Activated CD8-positive, alpha-beta memory T cell treated with anti-CD3 and anti-CD28 coated beads, Interleukin-2, amount 10 ng/mL, durations not matched to agents 7 days and 5 days (primary cell): ENCODE data around the gene LDB1. TPM values are rescaled to one million over a fixed set of nuclear protein-coding genes. Genes with fewer than 3 reads are reported as not detected.

Experiments used
- ATAC-seq: fragments of 150-1000 bp; cut with Tn5 transposase; one replicate; pipeline ENCODE4 v1.10.0; 2021; ENCODE audit warnings: moderate library complexity
- CTCF ChIA-PET: fragments of 350-600 bp; sonication (Branson Sonifier 250); formaldehyde crosslinking; loops from one replicate; lab custom pipeline; 2021; ENCODE audit warnings: antibody characterized with exemption; lab: Charles Lee
- DNase-seq: peaks from one replicate; pipeline ENCODE4 v3.0.0-alpha.2; 2020
- H3K27ac Mint-ChIP-seq: one replicate; pipeline ENCODE4 v1.8.0; 2021; ENCODE audit warnings: mild to moderate bottlenecking, mixed read lengths
- H3K27me3 Mint-ChIP-seq: one replicate; pipeline ENCODE4 v1.8.0; 2021; ENCODE audit warnings: mixed read lengths
- H3K36me3 Mint-ChIP-seq: one replicate; pipeline ENCODE4 v1.8.0; 2021; ENCODE audit warnings: mild to moderate bottlenecking, mixed read lengths
- H3K4me1 Mint-ChIP-seq: one replicate; pipeline ENCODE4 v1.8.0; 2021; ENCODE audit warnings: mixed read lengths
- H3K4me3 Mint-ChIP-seq: one replicate; pipeline ENCODE4 v1.8.0; 2021; ENCODE audit warnings: mild to moderate bottlenecking, moderate library complexity, mixed read lengths
- H3K9me3 Mint-ChIP-seq: one replicate; pipeline ENCODE4 v1.8.0; 2022; ENCODE audit warnings: low read depth, mixed read lengths
- total RNA-seq, 2 experiments: library from RNA; stranded (reverse); gene quantifications; one replicate each; pipeline ENCODE4 v1.2.3, GENCODE V29; 2021

LDB1 gene
- total RNA-seq, 2 experiments from 2014 or later: 83.5 to 84.3 TPM

GRCh38 chr10:102148275-102148674 is 28.1 kb upstream of the LDB1 start:
- Mint-ChIP-seq H3K4me1 (peaks cover 19% of the 10 kb centered on the region), H3K9me3 (no peaks in the 10 kb centered on the region), H3K4me3 (no peak overlapping the region), H3K27ac (peak overlapping the region; percentile 17), H3K36me3 (peaks cover 60% of the 10 kb centered on the region), H3K27me3 (no peaks in the 10 kb centered on the region)
- CTCF ChIA-PET: interaction anchor here (1.5 to 4.0 kb wide), 2 partner anchors 16 to 21 kb away, joined by 3 to 23 read pairs; partner anchors contain the start of gene PPRC1
- no peak for ATAC-seq
- no peak for DNase-seq

- CTCF ChIA-PET: interaction anchor here (1.5 kb wide), 1 partner anchor 20 kb away, joined by 3 read pairs; no protein-coding TSS in a partner anchor
Observed at GRCh38 chr10:102147561-102147960, 27.4 kb upstream of the LDB1 start.

GRCh38 chr10:102146971-102147428 is 26.8 kb upstream of the LDB1 start:
- H3K9me3 Mint-ChIP-seq: no peaks in the 10 kb centered on the region
- CTCF ChIA-PET: interaction anchor here (0.6 kb wide), 1 partner anchor 83 kb away, joined by 3 read pairs; no protein-coding TSS in a partner anchor
- H3K4me1 Mint-ChIP-seq: peaks cover 16% of the 10 kb centered on the region
- H3K36me3 Mint-ChIP-seq: peaks cover 61% of the 10 kb centered on the region
- DNase-seq (no peak), ATAC-seq (no peak)
- peak overlapping the region; percentile 26 for H3K27ac Mint-ChIP-seq
- no peaks in the 10 kb centered on the region for H3K27me3 Mint-ChIP-seq
- H3K4me3 Mint-ChIP-seq: no peak overlapping the region

More at GRCh38 chr10:102147561-102147960, 27.4 kb upstream of the LDB1 start:
- ATAC-seq: no peak
- H3K27ac Mint-ChIP-seq: peak overlapping the region; percentile 26
- no peaks in the 10 kb centered on the region for H3K27me3 Mint-ChIP-seq
- H3K36me3 Mint-ChIP-seq: peaks cover 61% of the 10 kb centered on the region
- H3K4me1 Mint-ChIP-seq: peaks cover 16% of the 10 kb centered on the region
- H3K4me3 Mint-ChIP-seq: no peak overlapping the region
- H3K9me3 Mint-ChIP-seq: no peaks in the 10 kb centered on the region
- no peak for DNase-seq

- peaks cover 57% of the 10 kb centered on the region for H3K36me3 Mint-ChIP-seq
- no peaks in the 10 kb centered on the region for H3K27me3 Mint-ChIP-seq
- no peak overlapping the region for H3K4me3 Mint-ChIP-seq
- H3K9me3 Mint-ChIP-seq: no peaks in the 10 kb centered on the region
- H3K4me1 Mint-ChIP-seq: peaks cover 8% of the 10 kb centered on the region
- H3K27ac Mint-ChIP-seq: no peak overlapping the region
- ATAC-seq (no peak), DNase-seq (no peak)
- CTCF ChIA-PET: no interaction called here
Observed at GRCh38 chr10:102141583-102142107, 21.5 kb upstream of the LDB1 start.

- H3K9me3 Mint-ChIP-seq: no peaks in the 10 kb centered on the region
- no peak overlapping the region for H3K27ac Mint-ChIP-seq
- peaks cover 55% of the 10 kb centered on the region for H3K36me3 Mint-ChIP-seq
- peaks cover 13% of the 10 kb centered on the region for H3K4me1 Mint-ChIP-seq
- ATAC-seq (no peak), DNase-seq (no peak)
- H3K27me3 Mint-ChIP-seq: no peaks in the 10 kb centered on the region
- CTCF ChIA-PET: no interaction called here
- H3K4me3 Mint-ChIP-seq: no peak overlapping the region
Observed at GRCh38 chr10:102140913-102141540, 20.9 kb upstream of the LDB1 start.

GRCh38 chr10:102140218-102140617 is 20.1 kb upstream of the LDB1 start:
- ATAC-seq (no peak), DNase-seq (no peak)
- Mint-ChIP-seq H3K36me3 (peaks cover 54% of the 10 kb centered on the region), H3K4me3 (no peak overlapping the region), H3K9me3 (no peaks in the 10 kb centered on the region), H3K27me3 (no peaks in the 10 kb centered on the region), H3K4me1 (peaks cover 18% of the 10 kb centered on the region), H3K27ac (no peak overlapping the region)
- CTCF ChIA-PET: no interaction called here

GRCh38 chr10:102139281-102140110 is 19.3 kb upstream of the LDB1 start:
- no peaks in the 10 kb centered on the region for H3K9me3 Mint-ChIP-seq
- H3K27me3 Mint-ChIP-seq: no peaks in the 10 kb centered on the region
- ATAC-seq (no peak), DNase-seq (no peak)
- no peak overlapping the region for H3K27ac Mint-ChIP-seq
- peaks cover 55% of the 10 kb centered on the region for H3K36me3 Mint-ChIP-seq
- H3K4me1 Mint-ChIP-seq: peaks cover 24% of the 10 kb centered on the region
- no peak overlapping the region for H3K4me3 Mint-ChIP-seq
- CTCF ChIA-PET: interaction anchor here (2.1 kb wide), 1 partner anchor 91 kb away, joined by 4 read pairs; no protein-coding TSS in a partner anchor

- H3K27ac Mint-ChIP-seq: peak overlapping the region; percentile 40
- H3K4me3 Mint-ChIP-seq: no peak overlapping the region
- H3K27me3 Mint-ChIP-seq: no peaks in the 10 kb centered on the region
- no peaks in the 10 kb centered on the region for H3K9me3 Mint-ChIP-seq
- no peak for DNase-seq
- CTCF ChIA-PET: interaction anchor here (1.0 to 2.0 kb wide), 6 partner anchors 10 to 259 kb away, joined by 3 to 11 read pairs (median 3); partner anchors contain the start of genes NFKB2 and NOLC1
- H3K36me3 Mint-ChIP-seq: peaks cover 36% of the 10 kb centered on the region
- no peak for ATAC-seq
- peaks cover 38% of the 10 kb centered on the region for H3K4me1 Mint-ChIP-seq
Observed at GRCh38 chr10:102135956-102136526, 15.9 kb upstream of the LDB1 start.

- peak overlapping the region; percentile 93 for H3K4me3 Mint-ChIP-seq
Observed at GRCh38 chr10:102134416-102134815, 14.2 kb upstream of the LDB1 start.

GRCh38 chr10:102133373-102134195 is 13.4 kb upstream of the LDB1 start:
- Mint-ChIP-seq H3K4me1 (peaks cover 38% of the 10 kb centered on the region), H3K4me3 (peak overlapping the region; percentile 93), H3K36me3 (peaks cover 16% of the 10 kb centered on the region), H3K27me3 (no peaks in the 10 kb centered on the region), H3K27ac (peak overlapping the region; percentile 96), H3K9me3 (no peaks in the 10 kb centered on the region)
- DNase-seq (peak; percentile 76), ATAC-seq (peak; percentile 17)
- CTCF ChIA-PET: interaction anchor here (0.9 kb wide), 1 partner anchor 24 kb away, joined by 3 read pairs; no protein-coding TSS in a partner anchor

More at GRCh38 chr10:102134416-102134815, 14.2 kb upstream of the LDB1 start:
- Mint-ChIP-seq H3K36me3 (peaks cover 24% of the 10 kb centered on the region), H3K27me3 (no peaks in the 10 kb centered on the region), H3K27ac (peak overlapping the region; percentile 96), H3K4me1 (peaks cover 38% of the 10 kb centered on the region), H3K9me3 (no peaks in the 10 kb centered on the region)
- CTCF ChIA-PET: interaction anchor here (0.9 to 2.0 kb wide), 5 partner anchors 9 to 294 kb away, joined by 3 to 11 read pairs (median 4); no protein-coding TSS in a partner anchor
- DNase-seq (no peak), ATAC-seq (no peak)

GRCh38 chr10:102132563-102133372 is 12.6 kb upstream of the LDB1 start, which contains the start of gene PPRC1:
PPRC1 (plus strand) TSS chr10:102133040; CDS start chr10:102133069, 29 bp downstream.
- Mint-ChIP-seq H3K36me3 (peaks cover 12% of the 10 kb centered on the region), H3K27ac (peak within 1 kb of the TSS; percentile 96), H3K4me1 (peaks cover 38% of the 10 kb centered on the region), H3K9me3 (no peaks in the 10 kb centered on the region), H3K4me3 (peak within 1 kb of the TSS; percentile 93), H3K27me3 (no peaks in the 10 kb centered on the region)
- CTCF ChIA-PET: interaction anchor here (0.6 to 2.6 kb wide), 13 partner anchors 11 to 292 kb away, joined by 3 to 23 read pairs (median 3); partner anchors contain the start of gene NOLC1
- DNase-seq (peak; percentile 99), ATAC-seq (peak; percentile 94)
